Measurements from ENCODE around the gene WDR41. TPM values are rescaled to one million over a fixed set of nuclear protein-coding genes. Genes with fewer than 3 reads are reported as not detected.
"Not testable (repeated sequence)": the region's sequence is repeated elsewhere in the genome, so short reads cannot be mapped to it uniquely, and the experiment has no call there.

Gene WDR41
- total and polyA plus RNA-seq, 2 of the 4 experiments (the other 2 are of a cell fraction) = 38.1 to 72.1 TPM

- WGBS, 2 experiments (ENCODE audit: extremely low coverage in 2 of 2, insufficient read length in 1 of 2) = no CpG with 5 or more reads among the region's 1 CpG
Measured at GRCh38 chr5:77513321-77513720, 21.2 kb upstream of the WDR41 start.

GRCh38 chr5:77501132-77501531, 9.0 kb upstream of the WDR41 start:
- H3K9ac ChIP-seq (ENCODE audit: low read depth, low read length); DNase-seq; H3K9me1 ChIP-seq (ENCODE audit: insufficient read depth, low read length); H4K91ac ChIP-seq (ENCODE audit: insufficient read depth, low read depth, low read length); H4K5ac ChIP-seq (ENCODE audit: low read depth, low read length); H3K27ac ChIP-seq (ENCODE audit: insufficient read depth, low read length); H2BK20ac ChIP-seq (ENCODE audit: low read depth, low read length); H2AK9ac ChIP-seq (replicated peaks; ENCODE audit: low read depth, low read length, poor library complexity); H2BK120ac ChIP-seq (ENCODE audit: low read depth, low read length); H4K20me1 ChIP-seq (ENCODE audit: insufficient read depth, low read length); POLR2A ChIA-PET (ENCODE audit: unreplicated experiment); H3K14ac ChIP-seq (replicated peaks; ENCODE audit: low read depth, low read length); H3K4me2 ChIP-seq (ENCODE audit: low read depth, low read length); H2BK5ac ChIP-seq (ENCODE audit: low read depth, low read length, poor library complexity, severe bottlenecking); H3K23ac ChIP-seq (ENCODE audit: low read depth, low read length); H3K4me3 ChIP-seq (ENCODE audit: insufficient read depth, low read depth, low read length); CTCF ChIA-PET; H4K8ac ChIP-seq (ENCODE audit: low read depth in 2 of 2, low read length in 2 of 2); intact Hi-C loops (cut with micrococcal nuclease); H2BK15ac ChIP-seq (ENCODE audit: low read depth, low read length); H3K36me3 ChIP-seq (ENCODE audit: control insufficient read depth, insufficient read depth, low read length); H2AK5ac ChIP-seq (ENCODE audit: low read depth, low read length); H3K9me3 ChIP-seq (ENCODE audit: control insufficient read depth, insufficient read depth, low read length); H3K79me1 ChIP-seq (ENCODE audit: low read depth in 1 of 2, low read length in 2 of 2); ATAC-seq (ENCODE audit: low read depth); dilution Hi-C loops (cut with HindIII; ENCODE audit: low sequenced_read_pairs, unreplicated experiment); H3K18ac ChIP-seq (ENCODE audit: low read depth, low read length); in situ Hi-C loops (cut with MboI; ENCODE audit: low sequenced_read_pairs); H3K27me3 ChIP-seq (ENCODE audit: control insufficient read depth, insufficient read depth, low read length); H3K4ac ChIP-seq (ENCODE audit: low read depth, low read length); H2AFZ ChIP-seq (replicated peaks; ENCODE audit: low read length, poor library complexity); BruUV-seq (replicated peaks); H3K4me1 ChIP-seq (ENCODE audit: control insufficient read depth, insufficient read depth, low read length); H3K56ac ChIP-seq (ENCODE audit: extremely low read depth, insufficient read depth, low read length): not testable (repeated sequence)
- WGBS, 2 experiments (ENCODE audit: extremely low coverage in 2 of 2, insufficient read length in 1 of 2) = 60% methylated on average over 2 of the region's 9 CpGs; no CpG with 5 or more reads in 1 of the 2 experiments

More at GRCh38 chr5:77513321-77513720, 21.2 kb upstream of the WDR41 start:
- Histone ChIP-seq H2BK120ac (ENCODE audit: low read depth, low read length) (no peak overlapping the region), H3K4me1 (ENCODE audit: control insufficient read depth, insufficient read depth, low read length) (no peaks in the 10 kb centered on the region), H4K8ac (ENCODE audit: low read depth in 2 of 2, low read length in 2 of 2) (no peak overlapping the region), H3K27ac (ENCODE audit: insufficient read depth, low read length) (no peak overlapping the region), H3K4me3 (ENCODE audit: insufficient read depth, low read depth, low read length) (no peak overlapping the region), H2AFZ (replicated peaks; ENCODE audit: low read length, poor library complexity) (no peak overlapping the region), H3K9ac (ENCODE audit: low read depth, low read length) (no peak overlapping the region), H3K4me2 (ENCODE audit: low read depth, low read length) (no peak overlapping the region), H2AK9ac (replicated peaks; ENCODE audit: low read depth, low read length, poor library complexity) (no peak overlapping the region), H3K9me1 (ENCODE audit: insufficient read depth, low read length) (no peaks in the 10 kb centered on the region), H2BK5ac (ENCODE audit: low read depth, low read length, poor library complexity, severe bottlenecking) (no peak overlapping the region), H4K5ac (ENCODE audit: low read depth, low read length) (no peak overlapping the region), H4K91ac (ENCODE audit: insufficient read depth, low read depth, low read length) (no peak overlapping the region), H3K56ac (ENCODE audit: extremely low read depth, insufficient read depth, low read length) (no peak overlapping the region), H3K9me3 (ENCODE audit: control insufficient read depth, insufficient read depth, low read length) (no peaks in the 10 kb centered on the region), H4K20me1 (ENCODE audit: insufficient read depth, low read length) (no peaks in the 10 kb centered on the region), H3K36me3 (ENCODE audit: control insufficient read depth, insufficient read depth, low read length) (no peaks in the 10 kb centered on the region), H2AK5ac (ENCODE audit: low read depth, low read length) (no peak overlapping the region), H3K18ac (ENCODE audit: low read depth, low read length) (no peak overlapping the region), H3K27me3 (ENCODE audit: control insufficient read depth, insufficient read depth, low read length) (peaks cover 4% of the 10 kb centered on the region; the same call in 1 of the 2 replicates), H3K4ac (ENCODE audit: low read depth, low read length) (no peak overlapping the region), H3K14ac (replicated peaks; ENCODE audit: low read depth, low read length) (no peak overlapping the region), H2BK15ac (ENCODE audit: low read depth, low read length) (no peak overlapping the region), H3K23ac (ENCODE audit: low read depth, low read length) (no peak overlapping the region), H3K79me1 (ENCODE audit: low read depth in 1 of 2, low read length in 2 of 2) (no peaks in the 10 kb centered on the region), H2BK20ac (ENCODE audit: low read depth, low read length) (no peak overlapping the region)
- TF ChIP-seq ELK1 (IDR thresholded peaks at IDR 0.05; ENCODE audit: borderline replicate concordance, low read depth, low read length) (no peak), BHLHE40 (IDR thresholded peaks at IDR 0.05; ENCODE audit: low read depth, low read length) (no peak), RCOR1 (IDR thresholded peaks at IDR 0.05; ENCODE audit: insufficient replicate concordance, low read length) (no peak), MAFK (IDR thresholded peaks at IDR 0.05; ENCODE audit: low read depth, low read length) (no peak), SMC3 (IDR thresholded peaks at IDR 0.05; ENCODE audit: low read depth, low read length) (no peak), FOS (IDR thresholded peaks at IDR 0.05; ENCODE audit: low read depth, low read length) (no peak), CHD1 (IDR thresholded peaks at IDR 0.05; ENCODE audit: low read depth, low read length) (no peak), MXI1 (IDR thresholded peaks at IDR 0.05; ENCODE audit: borderline replicate concordance, low read depth, low read length) (no peak)
- in situ Hi-C loops (cut with MboI; ENCODE audit: low sequenced_read_pairs) = no loop called here
- ATAC-seq (ENCODE audit: low read depth) (no peak), DNase-seq (no peak)
- POLR2A ChIA-PET (ENCODE audit: unreplicated experiment) = no interaction called here
- BruUV-seq (replicated peaks) = no TSS peak
- CTCF ChIA-PET = no interaction called here
- dilution Hi-C loops (cut with HindIII; ENCODE audit: low sequenced_read_pairs, unreplicated experiment) = no loop called here
- intact Hi-C loops (cut with micrococcal nuclease) = no loop called here

All from IMR-90 (cell line).